ENCODE results near the gene EIF2S3B. TPM values are rescaled to one million over a fixed set of nuclear protein-coding genes. Genes with fewer than 3 reads are reported as not detected.

Gene EIF2S3B
- total and polyA plus RNA-seq, 2 experiments from 2014 or later: 0.16 to 0.95 TPM

DNA sequence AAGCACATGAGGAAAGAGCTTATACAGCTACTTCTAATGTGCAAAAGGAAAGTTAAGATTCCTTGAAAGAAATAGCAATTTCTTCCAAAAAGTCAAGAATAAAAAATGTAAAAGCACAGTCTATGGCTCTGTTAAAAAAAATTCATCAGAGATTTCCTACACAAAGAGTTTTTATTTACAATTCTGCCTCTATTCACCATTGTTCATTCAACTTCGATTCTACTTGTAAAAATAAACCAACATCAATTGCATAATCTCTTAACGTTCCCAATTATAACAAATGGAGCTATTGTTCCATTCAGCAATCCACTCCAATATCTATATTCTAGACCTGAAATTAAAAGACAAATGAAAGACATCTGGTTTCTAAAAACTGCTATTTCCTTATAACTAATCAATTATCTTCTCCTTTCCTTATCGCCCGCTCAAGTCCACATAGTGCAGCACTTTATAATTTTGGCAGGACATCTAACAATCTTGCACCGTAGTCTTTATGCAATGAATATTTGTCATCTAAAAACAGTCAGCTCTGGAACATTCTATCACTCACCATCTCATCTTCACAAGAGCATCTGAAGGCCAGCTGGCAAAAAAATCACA, 6.2 kb downstream of the EIF2S3B start:
- Histone ChIP-seq H3K27ac (no peak overlapping the region), H3K4me1 (ENCODE audit: low read depth) (no peaks in the 10 kb centered on the region), H3K4me3 (no peak overlapping the region), H3K27me3 (no peaks in the 10 kb centered on the region), H3K36me3 (no peaks in the 10 kb centered on the region), H3K9me3 (ENCODE audit: low read depth) (no peaks in the 10 kb centered on the region)
- no peak for DNase-seq (ENCODE audit: low read depth in 1 of 2, low spot score in 1 of 2)
- TF ChIP-seq, protein P1, sequence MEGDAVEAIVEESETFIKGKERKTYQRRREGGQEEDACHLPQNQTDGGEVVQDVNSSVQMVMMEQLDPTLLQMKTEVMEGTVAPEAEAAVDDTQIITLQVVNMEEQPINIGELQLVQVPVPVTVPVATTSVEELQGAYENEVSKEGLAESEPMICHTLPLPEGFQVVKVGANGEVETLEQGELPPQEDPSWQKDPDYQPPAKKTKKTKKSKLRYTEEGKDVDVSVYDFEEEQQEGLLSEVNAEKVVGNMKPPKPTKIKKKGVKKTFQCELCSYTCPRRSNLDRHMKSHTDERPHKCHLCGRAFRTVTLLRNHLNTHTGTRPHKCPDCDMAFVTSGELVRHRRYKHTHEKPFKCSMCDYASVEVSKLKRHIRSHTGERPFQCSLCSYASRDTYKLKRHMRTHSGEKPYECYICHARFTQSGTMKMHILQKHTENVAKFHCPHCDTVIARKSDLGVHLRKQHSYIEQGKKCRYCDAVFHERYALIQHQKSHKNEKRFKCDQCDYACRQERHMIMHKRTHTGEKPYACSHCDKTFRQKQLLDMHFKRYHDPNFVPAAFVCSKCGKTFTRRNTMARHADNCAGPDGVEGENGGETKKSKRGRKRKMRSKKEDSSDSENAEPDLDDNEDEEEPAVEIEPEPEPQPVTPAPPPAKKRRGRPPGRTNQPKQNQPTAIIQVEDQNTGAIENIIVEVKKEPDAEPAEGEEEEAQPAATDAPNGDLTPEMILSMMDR (IDR thresholded peaks at IDR 0.05; ENCODE audit: low read depth, low read length): no peak

DNA sequence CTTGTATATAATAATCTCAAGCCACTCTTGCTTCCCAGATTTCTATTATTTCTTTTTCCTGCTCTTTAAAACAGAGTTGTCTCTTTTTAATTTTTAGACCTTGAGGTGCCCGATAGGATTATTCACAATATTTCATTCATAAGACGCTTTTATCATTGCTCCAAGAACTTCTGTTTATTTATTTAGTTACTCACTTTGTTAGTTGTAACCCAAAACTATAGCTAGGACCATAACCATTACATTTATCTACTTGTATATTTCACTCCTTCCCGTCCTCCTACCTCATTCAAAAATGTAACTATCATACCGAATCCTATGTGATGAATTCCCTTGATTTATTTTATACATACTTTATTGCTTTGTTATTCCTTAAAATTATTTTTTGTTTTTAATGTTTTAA, 7.1 kb downstream of the EIF2S3B start:
- no peak for DNase-seq (ENCODE audit: low read depth in 1 of 2, low spot score in 1 of 2)
- H3K9me3 ChIP-seq (ENCODE audit: low read depth): no peaks in the 10 kb centered on the region
- H3K4me1 ChIP-seq (ENCODE audit: low read depth): no peaks in the 10 kb centered on the region
- no peaks in the 10 kb centered on the region for H3K36me3 ChIP-seq
- H3K27ac ChIP-seq: no peak overlapping the region
- no peak overlapping the region for H3K4me3 ChIP-seq
- H3K27me3 ChIP-seq: no peaks in the 10 kb centered on the region
- TF ChIP-seq, protein P1 (IDR thresholded peaks at IDR 0.05; ENCODE audit: low read depth, low read length): no peak

DNA sequence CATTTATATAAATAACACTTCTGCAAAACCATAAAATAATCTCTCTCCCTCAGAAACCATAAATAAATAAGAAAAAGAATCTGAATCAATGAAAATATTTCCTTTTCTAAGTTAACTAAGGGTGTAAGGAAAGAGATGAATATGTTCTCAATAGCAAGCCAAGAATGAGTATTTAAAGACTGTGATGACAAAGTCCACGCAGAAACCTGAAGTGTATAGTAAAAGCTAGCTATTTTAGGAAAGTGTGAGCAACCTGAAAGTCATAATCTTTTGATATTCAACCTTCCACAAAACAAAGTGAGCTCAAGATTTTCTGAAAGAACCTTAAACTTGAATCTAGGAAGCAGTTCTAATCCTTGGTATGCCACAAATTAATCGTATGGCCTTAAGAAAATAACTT, 15.9 kb downstream of the EIF2S3B start:
- Histone ChIP-seq H3K4me3 (no peak overlapping the region), H3K36me3 (no peaks in the 10 kb centered on the region), H3K4me1 (ENCODE audit: low read depth) (no peaks in the 10 kb centered on the region), H3K27ac (no peak overlapping the region), H3K27me3 (no peaks in the 10 kb centered on the region), H3K9me3 (ENCODE audit: low read depth) (no peaks in the 10 kb centered on the region)
- TF ChIP-seq, protein P1 (IDR thresholded peaks at IDR 0.05; ENCODE audit: low read depth, low read length): no peak
- no peak for DNase-seq (ENCODE audit: low read depth in 1 of 2, low spot score in 1 of 2)

DNA sequence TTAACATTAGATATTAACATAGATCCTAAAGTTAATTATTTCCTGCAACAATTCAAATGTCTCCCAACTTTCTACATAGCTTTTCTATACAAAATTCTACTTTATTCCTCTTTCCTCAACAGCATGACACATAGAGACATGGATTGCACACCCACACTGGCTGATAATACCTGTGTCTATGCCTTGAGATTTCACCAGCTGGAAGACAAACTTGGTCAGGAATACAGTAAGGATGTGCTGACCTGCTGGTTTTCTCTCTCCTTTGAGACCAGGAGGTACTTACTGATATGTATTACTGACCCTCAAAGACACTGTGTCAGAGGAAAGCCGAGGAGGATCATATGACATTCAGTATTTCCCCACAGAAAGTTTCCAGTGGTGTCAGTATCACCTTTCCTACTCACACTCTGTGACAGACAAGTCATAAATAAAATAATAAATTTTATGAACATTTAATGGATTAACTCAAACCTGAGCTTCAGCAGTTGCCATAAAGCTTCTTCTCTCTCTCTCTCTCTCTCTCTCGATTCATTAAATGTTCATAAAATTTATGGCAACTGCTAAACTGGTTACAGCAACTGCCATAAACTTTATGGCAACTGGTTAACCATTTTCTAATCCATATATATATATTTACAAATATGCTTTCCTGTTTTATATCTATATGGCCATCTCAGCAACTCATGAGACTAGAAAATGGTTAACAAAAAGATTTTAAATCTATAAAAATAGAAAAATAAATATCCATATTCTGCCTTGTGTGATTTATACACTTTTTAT, 22.7 kb downstream of the EIF2S3B start:
- TF ChIP-seq, protein P1 (IDR thresholded peaks at IDR 0.05; ENCODE audit: low read depth, low read length): no peak
- no peak for DNase-seq (ENCODE audit: low read depth in 1 of 2, low spot score in 1 of 2)
- H3K4me1 ChIP-seq (ENCODE audit: low read depth): no peaks in the 10 kb centered on the region
- no peaks in the 10 kb centered on the region for H3K36me3 ChIP-seq
- no peaks in the 10 kb centered on the region for H3K9me3 ChIP-seq (ENCODE audit: low read depth)
- H3K27me3 ChIP-seq: no peaks in the 10 kb centered on the region
- no peak overlapping the region for H3K4me3 ChIP-seq
- no peak overlapping the region for H3K27ac ChIP-seq

DNA sequence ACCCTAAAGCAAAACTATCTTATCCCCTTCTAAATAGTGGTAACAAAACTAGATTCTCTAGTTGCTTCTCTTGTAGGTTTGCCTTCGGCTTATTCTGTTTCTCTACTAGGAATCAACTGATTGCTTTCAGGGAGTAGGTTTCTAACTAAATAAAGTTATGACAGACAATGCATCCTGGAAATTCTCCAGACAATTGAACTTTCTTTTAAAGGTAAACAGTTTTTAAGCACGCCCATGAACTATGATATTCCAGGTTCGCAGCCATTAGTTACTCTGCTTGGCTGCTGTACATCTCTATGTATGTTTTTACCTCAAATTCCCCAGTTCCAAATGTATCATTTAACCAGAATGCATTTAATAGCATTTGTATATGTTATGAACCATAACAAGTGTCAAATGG, 23.9 kb downstream of the EIF2S3B start:
- Histone ChIP-seq H3K4me3 (no peak overlapping the region), H3K27me3 (no peaks in the 10 kb centered on the region), H3K9me3 (ENCODE audit: low read depth) (no peaks in the 10 kb centered on the region), H3K27ac (no peak overlapping the region), H3K4me1 (ENCODE audit: low read depth) (no peaks in the 10 kb centered on the region), H3K36me3 (no peaks in the 10 kb centered on the region)
- DNase-seq (ENCODE audit: low read depth in 1 of 2, low spot score in 1 of 2): no peak
- TF ChIP-seq, protein P1 (IDR thresholded peaks at IDR 0.05; ENCODE audit: low read depth, low read length): no peak
